Hepatocyte (in vitro differentiated cells): Measurements from ENCODE around the gene FBL. TPM values are rescaled to one million over a fixed set of nuclear protein-coding genes. Genes with fewer than 3 reads are reported as not detected.
"Not testable (repeated sequence)": the region's sequence is repeated elsewhere in the genome, so short reads cannot be mapped to it uniquely, and the experiment has no call there.

Experiments
- DNase-seq: peaks from one replicate; pipeline ENCODE4 v3.0.0-alpha.2; 2016; ENCODE audit warnings: low spot score
- H2AFZ ChIP-seq: fragments of 200-600 bp; sonication (generic); 2 replicates; pipeline ENCODE4 v1.6.0; 2016; ENCODE audit warnings: antibody characterized with exemption, mild to moderate bottlenecking
- H3K27ac ChIP-seq: fragments of 200-600 bp; sonication (generic); 2 replicates; pipeline ENCODE4 v1.5.1; 2016; ENCODE audit warnings: mild to moderate bottlenecking
- H3K27me3 ChIP-seq: fragments of 200-600 bp; sonication (generic); 2 replicates; pipeline ENCODE4 v1.6.1; 2016
- H3K36me3 ChIP-seq: fragments of 200-600 bp; sonication (generic); replicated peaks from 2 replicates; pipeline ENCODE4 v1.5.1; 2016; ENCODE audit warnings: low read depth; ENCODE audit not compliant: insufficient read depth
- H3K4me1 ChIP-seq: fragments of 200-600 bp; sonication (generic); 2 replicates; pipeline ENCODE4 v1.5.1; 2016; ENCODE audit warnings: mild to moderate bottlenecking, moderate library complexity; ENCODE audit not compliant: insufficient read depth
- H3K4me2 ChIP-seq: fragments of 200-600 bp; sonication (generic); 2 replicates; pipeline ENCODE4 v1.6.0; 2016
- H3K4me3 ChIP-seq: fragments of 200-600 bp; sonication (generic); 2 replicates; pipeline ENCODE4 v1.5.1; 2016; ENCODE audit warnings: mild to moderate bottlenecking
- H3K79me2 ChIP-seq: fragments of 200-600 bp; sonication (generic); 2 replicates; pipeline ENCODE4 v1.6.0; 2017; ENCODE audit warnings: mild to moderate bottlenecking
- H3K9me2 ChIP-seq: fragments of 200-600 bp; sonication (generic); replicated peaks from 2 replicates; pipeline ENCODE4 v1.6.0; 2017; ENCODE audit warnings: mild to moderate bottlenecking; ENCODE audit not compliant: insufficient read depth
- H3K9me3 ChIP-seq: fragments of 200-600 bp; sonication (generic); 2 replicates; pipeline ENCODE4 v1.5.1; 2016; ENCODE audit warnings: low read depth, mild to moderate bottlenecking
- H4K20me1 ChIP-seq: fragments of 200-600 bp; sonication (generic); 2 replicates; pipeline ENCODE4 v1.6.0; 2016; ENCODE audit warnings: mild to moderate bottlenecking; ENCODE audit not compliant: insufficient read depth, poor library complexity, severe bottlenecking
- CTCF ChIP-seq: fragments of 200-600 bp; sonication (generic); IDR thresholded peaks from 2 replicates; pipeline ENCODE4 v1.5.1; 2016; ENCODE audit warnings: antibody characterized with exemption, mild to moderate bottlenecking; ENCODE audit not compliant: poor library complexity
- EZH2 ChIP-seq: fragments of 200-600 bp; sonication (generic); IDR thresholded peaks from 2 replicates; pipeline ENCODE4 v1.6.1; 2016; ENCODE audit warnings: antibody characterized with exemption, mild to moderate bottlenecking, borderline replicate concordance
- EZH2phosphoT487 ChIP-seq: fragments of 200-600 bp; sonication (generic); IDR thresholded peaks from one replicate; pipeline ENCODE4 v1.6.1; 2018; ENCODE audit warnings: antibody characterized with exemption, mild to moderate bottlenecking, low read depth, moderate library complexity; ENCODE audit not compliant: unreplicated experiment, severe bottlenecking
- WGBS: methylation state at CpG from one replicate; pipeline ENCODE4 v1.1.6; 2016; ENCODE audit warnings: low lambda C conversion rate; ENCODE audit errors: missing lambda C conversion rate; 5-methylcytosine and 5-hydroxymethylcytosine counted together
- polyA plus RNA-seq: library from polyadenylated mRNA; unstranded; fragments of >200 nt; fragmentation: Nextera tagmentation; extraction: Ambion mirVana; gene quantifications from 2 replicates; pipeline ENCODE4 v1.2.1, GENCODE V29; 2016
- total RNA-seq: library from RNA; depleted of rRNA; stranded (reverse); fragments of >200 nt; gene quantifications from 2 replicates; pipeline ENCODE4 v1.2.3, GENCODE V29; 2014

The FBL gene
- total and polyA plus RNA-seq, 2 experiments from 2014 or later = 69.6 to 104 TPM

- no peaks in the 10 kb centered on the region for H3K36me3 ChIP-seq
- no peaks in the 10 kb centered on the region for H4K20me1 ChIP-seq
- WGBS = 92% methylated on average over 12 of the region's 12 CpGs
- no peak overlapping the region for H3K27ac ChIP-seq
- TF ChIP-seq EZH2 = no peak
- no peak for TF ChIP-seq CTCF
- TF ChIP-seq EZH2phosphoT487 = no peak
- H2AFZ ChIP-seq = no peak overlapping the region
- no peak for DNase-seq
- H3K4me1 ChIP-seq = no peaks in the 10 kb centered on the region
- no peak overlapping the region for H3K4me2 ChIP-seq
- H3K9me3 ChIP-seq = no peaks in the 10 kb centered on the region
- no peaks in the 10 kb centered on the region for H3K9me2 ChIP-seq
- H3K4me3 ChIP-seq = no peak overlapping the region
- H3K27me3 ChIP-seq = no peaks in the 10 kb centered on the region
- no peaks in the 10 kb centered on the region for H3K79me2 ChIP-seq
Measured at GRCh38 chr19:39817888-39818561, 28.2 kb downstream of the FBL start.

- WGBS = 89% methylated on average over 5 of the region's 5 CpGs
- no peaks in the 10 kb centered on the region for H3K9me2 ChIP-seq
- H4K20me1 ChIP-seq = no peaks in the 10 kb centered on the region
Measured at GRCh38 chr19:39816287-39817048, 29.7 kb downstream of the FBL start.

DNA sequence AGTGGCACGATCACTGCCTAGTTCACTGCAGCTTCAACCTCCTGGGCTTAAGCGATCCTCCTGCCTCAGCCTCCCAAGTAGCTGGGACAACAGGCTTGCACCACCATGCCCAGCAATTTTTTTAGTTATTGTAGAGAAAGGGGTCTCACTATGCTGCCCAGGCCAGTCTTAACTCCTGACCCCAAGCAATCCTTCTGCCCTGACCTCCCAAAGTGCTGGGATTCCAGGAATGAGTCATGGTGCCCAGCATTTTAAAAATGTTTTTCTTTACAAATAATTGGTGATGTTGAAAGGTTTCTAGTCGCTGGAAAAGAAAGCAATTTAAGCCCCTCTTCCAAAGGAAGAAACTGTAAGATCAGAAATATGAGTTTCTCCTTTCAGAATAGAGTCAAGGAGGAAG, 31.6 kb downstream of the FBL start:
- TF ChIP-seq CTCF (no peak), EZH2phosphoT487 (no peak), EZH2 (no peak)
- DNase-seq = no peak
- no peaks in the 10 kb centered on the region for H4K20me1 ChIP-seq
- no peak overlapping the region for H2AFZ ChIP-seq
- no peaks in the 10 kb centered on the region for H3K4me1 ChIP-seq
- no peaks in the 10 kb centered on the region for H3K79me2 ChIP-seq
- 90% methylated on average over 3 of the region's 3 CpGs for WGBS
- H3K27me3 ChIP-seq = no peaks in the 10 kb centered on the region
- H3K4me3 ChIP-seq = no peak overlapping the region
- no peak overlapping the region for H3K27ac ChIP-seq
- no peak overlapping the region for H3K4me2 ChIP-seq
- no peaks in the 10 kb centered on the region for H3K9me3 ChIP-seq
- H3K36me3 ChIP-seq = no peaks in the 10 kb centered on the region
- H3K9me2 ChIP-seq = no peaks in the 10 kb centered on the region

More at GRCh38 chr19:39816287-39817048, 29.7 kb downstream of the FBL start:
- Histone ChIP-seq H3K36me3 (no peaks in the 10 kb centered on the region), H3K4me3 (no peak overlapping the region), H3K27me3 (no peaks in the 10 kb centered on the region), H3K4me1 (no peaks in the 10 kb centered on the region), H2AFZ (no peak overlapping the region), H3K9me3 (no peaks in the 10 kb centered on the region), H3K79me2 (no peaks in the 10 kb centered on the region), H3K27ac (no peak overlapping the region), H3K4me2 (no peak overlapping the region)
- TF ChIP-seq EZH2phosphoT487 (no peak), CTCF (no peak), EZH2 (no peak)
- no peak for DNase-seq

DNA sequence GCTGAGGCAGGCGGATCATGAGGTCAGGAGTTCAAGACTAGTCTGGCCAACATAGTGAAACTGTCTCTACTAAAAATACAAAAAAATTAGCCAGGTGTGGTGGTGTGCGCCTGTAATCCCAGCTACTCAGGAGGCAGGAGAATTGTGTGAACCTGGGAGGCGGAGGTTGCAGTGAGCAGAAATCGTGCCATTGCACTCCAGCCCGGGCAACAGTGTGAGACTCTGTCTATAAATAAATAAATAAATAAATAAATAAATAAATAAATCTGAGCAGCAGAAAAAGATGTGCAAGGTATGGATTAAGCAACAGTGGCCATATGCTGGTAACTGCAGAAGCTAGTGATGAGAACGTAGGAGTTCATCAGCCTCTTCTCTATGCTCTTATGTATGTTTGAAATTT, 32.1 kb downstream of the FBL start:
- H3K4me1 ChIP-seq, H3K4me3 ChIP-seq, H2AFZ ChIP-seq, H3K27ac ChIP-seq, H3K9me2 ChIP-seq, H3K9me3 ChIP-seq, H3K36me3 ChIP-seq, H3K4me2 ChIP-seq, H3K27me3 ChIP-seq, H4K20me1 ChIP-seq, H3K79me2 ChIP-seq, DNase-seq: not testable (repeated sequence)
- 97% methylated on average over 6 of the region's 6 CpGs for WGBS
